ENCODE data around the gene FAR1.

FAR1 gene

DNA sequence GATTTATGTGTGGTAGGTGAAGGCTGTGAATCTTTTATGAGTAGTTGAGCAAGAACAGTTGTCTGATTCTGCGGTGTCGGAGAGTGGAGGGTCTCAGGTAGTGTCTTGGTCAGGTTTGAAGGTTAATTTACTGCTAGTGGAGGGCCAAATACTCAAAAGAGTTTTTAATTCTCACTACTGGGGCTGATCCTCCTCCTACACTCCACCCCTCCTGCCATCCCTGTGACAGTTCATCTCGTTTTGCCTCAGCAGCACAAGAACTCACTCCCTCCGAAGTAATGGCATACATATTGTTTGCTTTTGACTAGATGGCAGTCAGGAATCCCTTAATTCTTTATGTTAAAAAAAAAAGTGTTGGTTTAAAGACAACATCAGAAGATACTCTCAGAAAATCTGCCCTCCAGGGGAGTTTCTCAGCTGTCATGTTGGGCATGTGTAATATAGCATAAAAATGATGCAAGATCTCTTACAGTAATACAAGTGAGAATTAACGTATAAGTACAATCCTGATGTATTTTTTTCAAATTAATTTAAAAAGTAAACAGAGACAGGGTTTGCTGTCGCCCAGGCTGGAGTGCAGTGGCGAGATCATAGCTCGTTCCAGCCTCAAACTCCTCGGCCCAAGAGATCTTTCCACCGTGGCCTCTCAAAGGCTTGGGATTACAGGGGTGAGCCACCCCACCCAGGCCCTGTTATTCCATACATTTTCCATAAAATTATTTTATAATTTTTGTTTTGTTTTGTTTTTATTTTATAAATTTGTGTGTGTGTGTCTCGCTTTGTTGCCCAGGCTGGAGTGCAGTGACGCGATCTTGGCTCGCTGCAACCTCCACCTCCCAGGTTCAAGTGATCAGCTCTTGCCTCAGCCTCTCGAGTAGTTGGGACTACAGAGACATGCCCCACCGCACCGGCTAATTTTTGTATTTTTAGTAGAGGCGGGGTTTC, 1.3 kb downstream of the FAR1 start:
- DNase-seq (ENCODE audit: low spot score) = no peak

DNA sequence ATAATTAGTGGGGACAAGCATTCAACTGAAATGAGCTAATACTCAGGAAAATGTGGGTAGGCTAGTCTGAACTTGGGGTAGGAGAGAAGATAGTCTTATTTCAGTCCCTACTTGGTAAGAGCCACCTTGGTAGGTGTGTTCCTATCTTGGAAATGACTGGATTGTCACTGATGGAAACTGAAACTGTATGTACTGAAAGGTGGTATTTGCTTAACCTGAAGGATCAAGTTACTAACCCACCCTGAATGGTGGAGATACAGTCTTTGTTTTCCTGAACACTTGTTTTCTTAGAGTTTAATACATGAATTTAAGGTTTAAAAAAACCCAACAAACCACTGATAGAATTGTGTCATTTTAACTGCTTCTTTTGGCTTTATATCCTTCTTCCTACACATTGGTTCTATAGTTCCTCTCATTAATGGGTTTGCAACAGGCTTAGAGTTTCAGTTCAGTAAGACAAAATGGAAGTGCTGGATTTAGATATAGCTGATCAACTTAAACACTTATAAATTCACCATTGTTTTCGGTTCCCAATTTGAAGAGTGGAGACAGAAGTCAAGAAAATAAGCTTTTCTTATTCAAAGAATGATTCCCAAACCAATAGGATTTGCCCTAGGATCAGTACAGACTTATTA, 4.2 kb downstream of the FAR1 start:
- no peak for DNase-seq (ENCODE audit: low spot score)

DNA sequence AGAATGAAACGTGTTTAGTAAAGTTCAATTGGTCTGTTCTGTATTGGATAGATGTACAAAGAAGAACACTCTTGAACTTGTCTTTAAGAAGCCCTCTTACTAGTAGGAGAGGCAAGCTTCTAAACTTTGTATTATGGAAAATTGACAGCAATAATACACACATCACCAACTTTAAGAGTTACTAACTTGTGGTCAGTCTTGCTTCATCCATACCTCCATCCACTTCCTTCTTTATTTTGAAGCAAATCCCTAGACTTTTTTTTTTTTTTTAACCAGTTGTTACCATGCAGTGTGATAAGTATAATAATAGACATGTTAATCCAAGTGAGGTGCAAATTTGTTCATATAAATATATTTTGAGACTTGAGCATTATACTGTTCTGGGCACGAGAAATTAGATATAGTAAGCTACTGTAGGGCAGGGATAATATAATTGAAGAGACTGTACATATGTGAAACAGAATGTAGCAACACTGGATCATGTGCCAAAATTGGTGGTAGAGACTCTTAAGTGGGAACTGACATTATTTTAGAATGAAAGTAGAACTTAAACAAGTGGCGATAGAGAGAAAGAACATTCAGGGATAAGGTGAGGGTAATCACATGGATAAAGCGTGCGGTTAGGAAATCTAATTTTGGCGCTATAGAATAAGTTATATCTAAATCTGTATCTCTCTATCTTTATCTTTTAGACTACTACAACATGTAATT, 6.5 kb downstream of the FAR1 start:
- DNase-seq (ENCODE audit: low spot score) = peak; percentile 16

DNA sequence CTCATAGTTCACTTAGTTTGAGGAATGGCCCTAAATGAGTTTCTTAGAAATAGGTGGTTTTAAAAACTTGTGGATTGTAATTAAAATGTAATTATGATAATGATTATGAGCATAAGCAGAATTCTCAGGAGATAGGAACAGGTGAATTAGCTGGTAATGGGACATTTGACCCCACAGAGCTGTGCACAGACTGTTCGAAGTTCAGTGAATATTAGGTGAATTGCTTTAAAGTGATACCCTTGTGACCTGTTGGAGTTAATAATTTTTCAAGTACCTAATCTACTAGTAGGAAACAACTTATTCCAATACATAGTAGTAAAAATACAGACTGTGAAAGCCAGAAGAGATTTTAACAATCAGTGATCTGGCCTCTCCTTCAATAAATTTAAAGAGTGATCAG, 8.1 kb downstream of the FAR1 start:
- DNase-seq (ENCODE audit: low spot score) = no peak

DNA sequence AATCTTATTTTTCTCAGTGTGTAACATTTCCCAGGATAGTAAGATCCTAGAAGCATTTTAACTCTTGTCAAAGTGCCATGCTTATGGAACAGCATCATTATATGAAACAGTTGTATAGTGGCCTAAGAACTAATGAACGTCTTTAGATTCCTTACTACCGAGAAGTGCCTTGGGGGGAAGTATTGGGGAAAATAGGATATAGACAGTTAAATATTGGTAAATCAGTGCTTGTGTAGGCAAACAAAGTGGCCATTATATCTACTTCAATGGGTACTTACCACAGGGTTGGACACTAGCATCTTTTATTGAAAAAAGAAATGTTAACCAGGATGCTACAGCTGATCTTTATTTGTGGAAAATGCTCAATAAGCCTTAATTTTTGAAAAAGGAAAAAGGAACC, 11.3 kb downstream of the FAR1 start:
- DNase-seq (ENCODE audit: low spot score) = no peak

DNA sequence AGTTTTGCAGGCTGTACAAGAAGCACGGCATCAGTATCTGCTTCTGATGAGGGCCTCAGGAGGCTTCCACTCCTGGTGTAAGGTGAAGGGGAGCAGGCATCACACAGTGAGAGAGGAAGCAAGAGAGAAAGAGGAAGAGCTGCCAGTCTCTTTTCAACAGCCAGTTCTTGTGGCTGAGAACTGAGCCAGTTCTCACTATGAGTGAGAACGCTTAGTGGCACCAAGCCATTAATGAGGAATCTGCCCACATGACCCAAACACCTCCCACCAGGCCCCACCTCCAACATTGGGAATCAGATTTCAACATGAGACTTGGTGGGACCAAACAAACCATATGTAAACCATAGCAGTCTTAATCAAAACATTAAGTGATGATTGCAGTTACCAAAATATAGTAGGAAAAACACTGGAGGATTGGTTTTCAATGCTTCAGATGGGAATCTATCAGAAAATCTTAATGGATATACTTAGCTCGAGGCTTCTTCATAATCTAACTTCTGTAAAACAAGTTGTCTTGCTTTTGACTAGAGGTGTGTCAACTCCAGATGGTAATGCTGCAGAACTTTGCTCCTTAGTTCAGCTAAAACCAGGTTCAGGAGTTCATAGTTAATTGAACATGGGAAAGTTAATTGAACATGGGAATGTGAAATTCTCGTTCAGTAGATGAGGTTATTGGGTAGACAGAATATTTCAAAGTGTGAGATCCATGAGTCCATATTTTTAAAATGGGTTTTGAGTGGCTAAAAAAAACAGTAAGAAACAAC, 12.2 kb downstream of the FAR1 start:
- DNase-seq (ENCODE audit: low spot score) = no peak

DNA sequence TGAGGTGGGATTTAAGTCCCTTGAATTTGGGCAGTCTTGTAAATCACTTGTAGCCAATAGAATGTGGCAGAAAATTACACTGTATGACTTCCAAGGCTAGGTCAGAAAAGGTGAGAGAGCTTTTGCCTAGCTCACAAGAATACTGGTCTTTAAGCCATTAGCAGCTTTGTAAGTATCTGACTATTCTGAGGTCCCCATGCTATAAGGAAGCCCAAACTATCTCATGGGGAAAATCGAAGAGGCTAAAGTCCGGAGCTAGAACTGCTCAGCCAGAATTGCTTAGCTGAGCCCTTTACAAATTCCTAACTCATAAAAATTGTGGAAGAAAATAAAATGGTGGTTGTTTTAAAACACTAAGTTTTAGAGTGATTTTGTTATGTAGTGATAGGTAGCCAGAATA, 13.0 kb downstream of the FAR1 start:
- no peak for DNase-seq (ENCODE audit: low spot score)

DNA sequence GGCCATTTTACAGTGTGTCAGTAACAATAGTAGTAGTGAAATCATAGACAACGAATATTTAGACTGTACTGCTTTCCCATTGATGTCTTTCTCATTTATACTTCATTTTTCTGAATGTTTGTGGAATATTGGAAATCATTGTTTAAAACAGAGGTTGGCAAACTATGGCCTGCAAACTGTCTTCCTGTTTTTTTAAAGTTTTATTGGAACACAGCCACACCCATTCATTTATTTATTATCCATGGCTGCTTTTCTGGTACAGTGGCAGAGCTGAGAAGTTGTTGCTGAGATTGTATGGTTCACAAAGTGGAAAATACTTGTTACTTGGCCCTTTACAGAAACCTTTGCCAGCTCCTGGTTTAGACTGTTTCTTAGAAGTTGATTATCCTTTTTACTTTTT, 13.7 kb downstream of the FAR1 start:
- DNase-seq (ENCODE audit: low spot score) = no peak

DNA sequence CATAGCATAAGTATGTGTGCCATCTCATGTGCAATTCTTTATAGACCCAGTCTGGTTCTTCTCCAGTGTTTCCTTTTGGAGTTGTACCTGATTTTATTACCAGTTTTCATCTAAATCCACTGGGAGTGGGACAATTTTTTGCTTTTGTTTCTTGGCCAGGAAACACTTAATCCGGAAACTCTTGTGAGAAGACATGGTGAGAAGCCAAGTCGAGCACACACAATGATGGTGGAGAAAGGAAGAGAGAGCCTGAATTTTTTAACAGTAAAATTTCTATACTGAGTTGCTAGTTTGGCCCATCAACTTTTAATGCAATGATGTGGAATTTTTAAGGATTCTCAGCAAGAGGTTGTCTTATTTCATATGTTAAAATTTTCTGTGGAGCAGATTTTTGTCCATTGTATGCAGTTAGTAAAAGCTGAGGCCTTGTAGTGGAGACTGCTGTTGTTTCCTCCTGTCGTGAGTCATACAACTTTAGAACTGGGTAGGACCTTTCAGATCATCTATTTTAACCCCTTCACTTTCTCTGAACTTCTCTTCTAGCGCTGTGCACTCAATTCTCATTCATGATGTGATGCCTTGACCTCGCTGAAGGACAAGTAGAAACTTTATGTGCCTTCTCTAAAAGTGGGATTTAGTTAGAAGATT, 17.1 kb downstream of the FAR1 start:
- no peak for DNase-seq (ENCODE audit: low spot score)

DNA sequence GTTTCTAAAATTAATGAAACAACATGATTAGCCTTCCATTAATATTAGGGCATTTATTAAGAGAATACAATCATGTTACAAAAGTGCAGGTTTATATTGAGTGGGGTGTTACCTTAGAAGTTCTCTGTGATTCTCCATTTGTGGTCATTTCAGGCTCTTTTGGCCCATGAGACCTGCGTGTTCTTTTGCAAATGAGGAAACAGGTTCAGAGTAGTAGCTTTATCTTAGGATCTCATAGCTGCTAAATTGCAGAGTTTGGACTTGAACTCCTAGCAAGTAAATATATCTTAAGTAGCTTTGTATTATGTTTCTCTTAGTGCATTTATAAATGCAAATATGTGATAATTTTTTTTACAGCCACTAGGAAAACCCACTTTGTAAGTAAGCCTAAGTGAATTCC, 18.3 kb downstream of the FAR1 start:
- DNase-seq (ENCODE audit: low spot score) = no peak

DNA sequence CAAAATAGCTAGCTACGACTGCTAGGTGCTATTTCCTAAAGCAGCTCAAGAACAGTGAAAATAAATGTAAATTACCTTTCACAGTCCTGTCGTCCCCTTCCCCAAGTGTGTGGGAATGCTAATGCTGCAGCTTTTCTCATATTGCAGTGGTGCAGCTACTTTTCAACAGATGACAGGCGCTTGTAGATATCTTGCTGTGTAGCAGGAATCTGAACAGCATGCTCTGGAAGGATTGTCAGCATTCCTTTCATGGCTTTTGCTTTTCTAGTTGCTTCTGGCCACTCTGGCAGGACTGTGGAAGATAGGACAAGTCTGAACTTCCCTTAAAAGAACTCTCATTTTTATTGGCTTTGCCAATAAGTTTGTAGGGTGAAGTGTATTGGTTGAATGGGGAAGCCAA, 18.8 kb downstream of the FAR1 start:
- no peak for DNase-seq (ENCODE audit: low spot score)

DNA sequence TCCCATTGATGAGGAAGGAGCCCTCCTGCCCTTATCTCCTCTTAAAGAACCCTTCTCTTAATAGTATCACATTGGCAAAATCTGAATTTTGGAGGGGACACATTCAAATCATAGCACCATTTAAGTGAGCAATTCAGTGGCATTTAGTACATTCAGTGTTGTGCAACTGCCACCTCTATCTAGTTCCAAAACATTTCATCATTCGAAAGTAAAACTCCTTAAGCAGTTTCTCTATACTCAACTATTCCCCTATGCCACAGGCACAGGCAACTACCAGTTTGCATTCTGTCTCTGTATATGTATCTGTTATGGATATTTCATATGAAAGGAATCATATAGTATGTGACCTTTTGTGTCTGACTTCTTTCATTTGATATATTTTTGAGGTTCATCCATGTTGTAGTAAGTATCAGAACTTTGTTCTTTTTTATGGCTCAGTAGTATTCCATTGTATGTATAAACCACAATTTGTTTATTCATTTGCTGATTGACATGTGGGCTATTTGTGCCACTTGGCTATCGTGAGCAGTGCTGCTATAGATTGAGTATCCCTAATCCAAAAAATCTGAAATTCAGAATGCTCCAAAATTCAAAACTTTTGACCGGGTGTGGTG, 22.9 kb downstream of the FAR1 start:
- no peak for DNase-seq (ENCODE audit: low spot score)

DNA sequence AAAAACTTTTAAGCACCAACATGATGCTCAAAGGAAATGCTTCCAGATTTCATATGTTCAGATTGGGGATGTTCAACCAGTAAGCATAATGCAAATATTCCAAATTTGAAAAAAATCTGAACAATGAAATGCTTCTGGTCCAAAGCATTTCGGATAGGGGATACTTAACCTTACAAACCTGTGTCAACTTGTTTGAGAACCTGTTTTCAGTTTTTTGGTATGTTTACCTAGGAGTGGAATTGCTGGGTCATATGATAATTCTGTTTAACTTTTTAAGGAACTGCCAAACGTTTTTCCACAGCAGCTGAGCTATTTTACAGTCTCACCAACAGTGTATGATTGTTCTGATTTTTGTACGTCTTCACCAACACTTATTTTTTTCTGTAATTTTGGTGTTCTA, 23.7 kb downstream of the FAR1 start:
- DNase-seq (ENCODE audit: low spot score) = no peak

DNA sequence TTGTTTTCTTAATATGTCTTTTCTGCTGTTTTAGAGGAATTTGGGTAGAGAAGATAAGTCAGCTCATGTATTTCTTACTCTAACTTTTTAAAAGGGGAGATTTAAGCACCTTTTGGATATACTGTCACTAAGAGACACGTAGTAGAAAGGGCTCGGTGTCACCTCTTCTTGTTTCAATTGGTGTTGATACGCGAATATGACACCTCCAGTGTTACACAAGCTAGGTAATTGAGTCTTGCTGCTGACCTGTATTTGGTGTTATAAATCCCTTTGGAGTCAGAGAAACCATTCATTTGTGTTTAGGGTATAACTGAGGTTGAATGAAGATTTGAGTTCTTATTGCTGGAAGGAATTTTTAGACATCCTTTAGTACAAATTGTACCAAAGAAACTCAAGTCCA, 25.6 kb downstream of the FAR1 start:
- DNase-seq (ENCODE audit: low spot score) = no peak

DNA sequence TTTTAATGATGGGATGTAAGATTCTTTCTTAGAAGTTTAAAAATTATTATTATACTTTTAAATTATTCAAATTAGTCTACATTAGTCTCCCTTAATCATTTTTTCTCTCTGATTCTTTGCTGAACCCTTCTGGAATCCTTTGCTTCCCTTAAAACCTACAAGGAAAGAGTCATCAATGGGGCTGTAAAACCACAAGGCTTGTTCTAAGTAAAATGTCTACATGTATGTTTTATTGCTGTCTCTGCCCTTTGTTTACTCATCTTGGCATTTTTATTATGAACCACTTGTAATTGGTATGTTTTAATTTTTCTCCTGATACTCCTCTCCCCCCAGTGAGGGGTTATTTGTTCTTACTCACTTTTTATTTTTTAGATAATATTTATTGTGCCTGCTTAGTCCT, 27.4 kb downstream of the FAR1 start:
- DNase-seq (ENCODE audit: low spot score) = no peak

DNA sequence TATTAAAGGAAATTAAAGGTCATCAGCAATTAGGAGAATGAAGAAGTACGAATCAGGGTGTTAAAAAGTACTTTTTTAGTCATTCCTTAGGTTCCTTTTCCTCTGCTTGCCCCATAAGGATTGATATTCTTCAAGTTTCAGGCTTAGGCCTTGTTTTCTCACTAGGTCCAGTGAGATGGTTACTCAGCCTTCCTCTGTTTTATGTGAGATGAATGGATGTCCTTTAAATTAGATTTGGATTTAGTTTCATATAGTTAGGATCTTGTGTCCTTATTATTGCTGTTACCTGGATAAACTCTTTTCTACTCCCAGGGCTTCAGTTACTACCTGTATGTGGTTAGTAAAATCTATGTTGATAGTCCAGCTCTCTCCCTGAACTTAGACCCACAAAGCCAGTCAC, 29.2 kb downstream of the FAR1 start:
- no peak for DNase-seq (ENCODE audit: low spot score)

DNA sequence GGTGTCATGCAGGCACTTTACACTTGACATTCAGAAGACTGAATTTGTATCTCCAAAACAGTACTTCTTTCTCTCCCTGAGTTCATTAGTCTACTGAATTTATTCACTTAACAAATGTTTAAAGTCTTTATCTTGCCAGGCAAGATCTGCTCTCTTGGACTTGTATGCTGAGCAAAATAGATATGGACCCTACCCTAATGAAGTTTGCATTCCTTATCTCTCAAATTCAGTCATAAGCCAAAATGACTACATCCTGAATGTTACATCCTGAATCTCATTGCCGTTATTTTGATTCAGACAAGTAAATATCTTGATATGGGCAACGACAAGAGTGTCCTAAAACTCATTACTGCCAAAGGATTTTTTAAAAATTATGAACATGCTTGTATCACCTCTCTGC, 29.7 kb downstream of the FAR1 start:
- DNase-seq (ENCODE audit: low spot score) = no peak

DNA sequence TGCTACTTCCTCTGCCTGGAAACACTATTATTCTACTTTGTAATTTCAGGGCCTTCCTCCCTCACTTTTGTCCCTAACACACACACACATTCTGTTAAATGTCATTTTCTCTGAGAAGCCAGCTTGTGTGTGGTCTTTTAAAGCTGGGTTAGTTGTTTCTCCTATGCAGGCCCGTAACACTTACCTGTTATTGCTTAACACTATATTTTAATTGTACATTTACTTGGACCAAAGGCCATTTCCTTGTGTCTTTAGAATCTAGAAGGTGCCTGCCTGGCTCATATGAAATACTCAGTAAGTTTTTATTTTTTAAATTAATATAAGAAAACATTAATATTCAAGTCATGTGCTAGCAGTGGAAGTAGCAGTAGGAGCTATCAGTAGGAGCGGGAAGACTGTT, 30.6 kb downstream of the FAR1 start:
- DNase-seq (ENCODE audit: low spot score) = no peak

DNA sequence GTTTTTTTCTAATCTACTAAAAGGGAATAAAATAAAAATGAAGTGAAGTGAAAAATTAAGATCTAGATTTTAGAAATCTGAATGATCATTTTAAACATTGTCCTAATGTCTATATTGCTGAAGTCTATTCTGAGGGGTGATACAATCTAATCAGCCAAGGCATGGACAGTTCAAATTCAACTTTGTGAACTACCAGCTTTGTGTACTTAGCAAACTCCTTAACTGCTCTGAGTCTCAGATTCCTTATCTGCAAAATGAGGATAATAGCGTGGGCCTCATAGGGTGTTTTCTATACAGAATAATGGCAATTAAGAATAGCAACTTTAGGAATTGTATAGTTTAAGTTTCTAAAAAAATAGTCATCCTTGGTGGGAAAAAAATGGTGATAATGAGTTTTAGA, 31.4 kb downstream of the FAR1 start:
- DNase-seq (ENCODE audit: low spot score) = no peak

DNA sequence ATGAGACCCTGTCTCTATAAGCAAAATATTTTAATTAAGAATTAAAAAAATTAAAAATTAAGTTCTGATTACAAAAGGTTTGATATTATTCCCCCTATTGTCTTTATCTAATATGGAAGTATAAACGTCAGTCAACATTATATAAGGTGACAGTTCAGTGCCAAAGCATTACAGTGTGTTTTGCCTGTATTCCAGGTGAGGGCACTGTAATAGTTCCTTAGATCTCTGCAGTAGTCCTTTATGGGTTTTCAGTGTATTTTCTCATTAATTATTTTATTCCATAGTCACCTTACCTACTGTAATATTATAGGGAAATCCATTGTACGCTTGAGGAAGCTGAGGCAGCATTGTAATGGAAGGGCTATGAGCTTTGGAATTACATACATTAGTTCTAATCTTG, 33.0 kb downstream of the FAR1 start:
- no peak for DNase-seq (ENCODE audit: low spot score)

DNA sequence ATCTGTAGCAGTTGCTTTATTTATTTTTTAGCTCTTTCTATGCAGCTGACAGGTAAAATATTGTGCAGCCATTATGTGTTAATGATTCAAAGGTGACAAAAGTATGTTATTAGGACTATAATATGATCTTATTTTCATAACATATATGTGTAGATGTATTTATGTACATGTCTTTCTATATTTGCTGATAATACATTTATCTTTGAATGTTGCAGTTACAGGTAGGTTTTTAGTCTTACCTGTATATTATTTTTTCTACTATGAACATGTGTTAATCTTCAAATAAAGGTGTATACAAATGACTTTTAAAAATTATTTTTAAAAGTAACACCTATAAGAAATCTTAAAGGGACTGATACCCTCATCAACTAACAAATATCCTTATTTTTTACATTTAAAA, 33.6 kb downstream of the FAR1 start:
- no peak for DNase-seq (ENCODE audit: low spot score)
